HEK293 (cell line): ENCODE data around the gene DENND4B.

Source experiments
- GLI4 ChIP-seq: fragments of 450-650 bp; formaldehyde crosslinking; IDR thresholded peaks from 2 replicates; pipeline ENCODE4 v1.5.1; 2016; ENCODE audit warnings: missing biosample characterization, missing genetic modification characterization
- SETDB1 ChIP-seq: IDR thresholded peaks from one replicate; pipeline ENCODE4 v1.6.1; 2017; ENCODE audit warnings: mild to moderate bottlenecking, low read length, moderate library complexity, mixed read lengths; ENCODE audit not compliant: insufficient read length
- ZBTB20 ChIP-seq: fragments of 450-650 bp; formaldehyde crosslinking; IDR thresholded peaks from 2 replicates; pipeline ENCODE4 v1.5.1; 2016; ENCODE audit warnings: missing biosample characterization, missing genetic modification characterization
- ZFP3 ChIP-seq: fragments of 450-650 bp; formaldehyde crosslinking; IDR thresholded peaks from 2 replicates; pipeline ENCODE4 v1.5.1; 2016; ENCODE audit warnings: low read depth, missing biosample characterization, missing genetic modification characterization
- ZFP69B ChIP-seq: fragments of 450-650 bp; formaldehyde crosslinking; IDR thresholded peaks from 2 replicates; pipeline ENCODE4 v1.5.1; 2016; ENCODE audit warnings: missing biosample characterization, missing genetic modification characterization
- ZNF146 ChIP-seq: fragments of 450-650 bp; formaldehyde crosslinking; IDR thresholded peaks from 2 replicates; pipeline ENCODE4 v1.5.1; 2016; ENCODE audit warnings: missing biosample characterization, missing genetic modification characterization
- ZNF184 ChIP-seq: fragments of 450-650 bp; IDR thresholded peaks from 2 replicates; pipeline ENCODE4 v1.5.1; 2018; ENCODE audit warnings: missing biosample characterization, mild to moderate bottlenecking, missing genetic modification characterization
- ZNF274 ChIP-seq, 2 experiments: fragments of 200-500 bp in 1 of 2; fragments of 450-650 bp in 1 of 2; sonication (Bioruptor generic) in 1 of 2; formaldehyde crosslinking in 1 of 2; IDR thresholded peaks; 2 replicates each; pipeline versions ENCODE4 v1.5.1 to v1.6.1; 2014 to 2016; ENCODE audit warnings: borderline replicate concordance in 1 of 2, inconsistent platforms in 1 of 2, low read length in 1 of 2, missing biosample characterization in 1 of 2, missing genetic modification characterization in 1 of 2
- ZNF292 ChIP-seq: fragments of 450-650 bp; formaldehyde crosslinking; IDR thresholded peaks from 2 replicates; pipeline ENCODE4 v1.5.1; 2016; ENCODE audit warnings: low read depth, missing biosample characterization, missing genetic modification characterization, borderline replicate concordance
- ZNF624 ChIP-seq: fragments of 450-650 bp; formaldehyde crosslinking; IDR thresholded peaks from 2 replicates; pipeline ENCODE4 v1.5.1; 2017; ENCODE audit warnings: missing biosample characterization, missing genetic modification characterization
- ZXDB ChIP-seq: fragments of 450-650 bp; formaldehyde crosslinking; IDR thresholded peaks from 2 replicates; pipeline ENCODE4 v1.5.1; 2016; ENCODE audit warnings: missing biosample characterization, missing genetic modification characterization
- TF ChIP-seq, protein P1 (sequence below): fragments of 450-650 bp; formaldehyde crosslinking; IDR thresholded peaks from 2 replicates; pipeline ENCODE4 v1.5.1; 2017; ENCODE audit warnings: missing biosample characterization, missing genetic modification characterization
- TF ChIP-seq, protein P2 (sequence below): fragments of 450-650 bp; formaldehyde crosslinking; IDR thresholded peaks from 2 replicates; pipeline ENCODE4 v1.5.1; 2016; ENCODE audit warnings: missing biosample characterization, missing genetic modification characterization
- TF ChIP-seq, protein P3 (sequence below): fragments of 450-650 bp; formaldehyde crosslinking; IDR thresholded peaks from 2 replicates; pipeline ENCODE4 v1.5.1; 2016; ENCODE audit warnings: missing biosample characterization, missing genetic modification characterization
- TF ChIP-seq, protein P4 (sequence below): fragments of 450-650 bp; formaldehyde crosslinking; IDR thresholded peaks from 2 replicates; pipeline ENCODE4 v1.5.1; 2016; ENCODE audit warnings: missing biosample characterization, missing genetic modification characterization
- TF ChIP-seq, protein P5 (sequence below): fragments of 450-650 bp; formaldehyde crosslinking; IDR thresholded peaks from 2 replicates; pipeline ENCODE4 v1.5.1; 2016; ENCODE audit warnings: missing biosample characterization, missing genetic modification characterization
- TF ChIP-seq, protein P6 (sequence below): fragments of 450-650 bp; formaldehyde crosslinking; conservative IDR thresholded peaks from 2 replicates; pipeline ENCODE4 v1.5.1; 2016; ENCODE audit warnings: low read depth, missing biosample characterization, missing genetic modification characterization
- TF ChIP-seq, protein P7 (sequence below): IDR thresholded peaks from 2 replicates; pipeline ENCODE4 v1.6.1; 2011; ENCODE audit warnings: mild to moderate bottlenecking, low read depth, low read length, borderline replicate concordance
- TF ChIP-seq, protein P8 (sequence below): fragments of 450-650 bp; IDR thresholded peaks from 2 replicates; pipeline ENCODE4 v1.5.1; 2018; ENCODE audit warnings: missing biosample characterization, mild to moderate bottlenecking, missing genetic modification characterization

Gene DENND4B

DNA sequence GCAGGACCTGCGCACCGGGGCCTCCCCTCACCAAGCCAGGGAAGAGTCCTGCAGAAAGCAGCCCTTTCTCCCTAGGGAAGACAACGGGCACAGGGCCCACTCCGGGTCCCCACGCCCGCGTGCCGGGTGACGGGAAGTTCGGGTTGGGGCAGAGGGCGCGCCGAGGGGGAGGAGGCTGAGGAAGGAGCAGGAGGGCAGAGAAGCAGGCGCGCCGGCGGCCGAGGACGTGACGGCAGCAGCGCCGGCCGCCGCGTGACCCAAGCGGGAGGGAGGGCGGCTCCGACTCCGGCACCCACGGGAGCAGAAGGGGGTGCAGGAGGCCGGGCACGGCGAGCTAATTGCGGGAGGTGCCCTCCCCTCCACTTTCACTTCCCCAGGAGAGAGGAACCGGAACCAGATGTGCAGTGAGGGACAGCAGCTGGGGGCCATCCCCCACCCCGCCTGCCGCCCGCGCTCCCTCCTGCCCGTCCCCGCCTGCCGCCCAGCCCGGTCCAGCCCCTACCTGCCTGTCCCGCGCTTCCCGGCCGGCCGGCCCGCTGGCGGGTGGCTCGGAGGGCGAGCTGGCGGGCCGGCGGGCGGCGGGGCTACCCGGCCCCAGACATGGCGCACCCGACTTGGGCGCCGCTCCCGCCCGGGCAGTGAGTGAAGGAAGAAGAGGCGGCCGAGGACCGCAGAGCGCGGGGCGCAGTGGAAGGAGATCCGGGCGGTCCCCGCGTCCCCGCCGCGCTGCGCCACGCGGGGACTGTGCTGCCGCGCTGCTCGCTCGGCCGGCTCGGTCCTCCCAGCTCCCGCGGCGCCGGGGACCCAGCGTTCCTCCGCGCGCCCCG lies 510 bp downstream of the DENND4B start (continued):
- TF ChIP-seq, protein P1, sequence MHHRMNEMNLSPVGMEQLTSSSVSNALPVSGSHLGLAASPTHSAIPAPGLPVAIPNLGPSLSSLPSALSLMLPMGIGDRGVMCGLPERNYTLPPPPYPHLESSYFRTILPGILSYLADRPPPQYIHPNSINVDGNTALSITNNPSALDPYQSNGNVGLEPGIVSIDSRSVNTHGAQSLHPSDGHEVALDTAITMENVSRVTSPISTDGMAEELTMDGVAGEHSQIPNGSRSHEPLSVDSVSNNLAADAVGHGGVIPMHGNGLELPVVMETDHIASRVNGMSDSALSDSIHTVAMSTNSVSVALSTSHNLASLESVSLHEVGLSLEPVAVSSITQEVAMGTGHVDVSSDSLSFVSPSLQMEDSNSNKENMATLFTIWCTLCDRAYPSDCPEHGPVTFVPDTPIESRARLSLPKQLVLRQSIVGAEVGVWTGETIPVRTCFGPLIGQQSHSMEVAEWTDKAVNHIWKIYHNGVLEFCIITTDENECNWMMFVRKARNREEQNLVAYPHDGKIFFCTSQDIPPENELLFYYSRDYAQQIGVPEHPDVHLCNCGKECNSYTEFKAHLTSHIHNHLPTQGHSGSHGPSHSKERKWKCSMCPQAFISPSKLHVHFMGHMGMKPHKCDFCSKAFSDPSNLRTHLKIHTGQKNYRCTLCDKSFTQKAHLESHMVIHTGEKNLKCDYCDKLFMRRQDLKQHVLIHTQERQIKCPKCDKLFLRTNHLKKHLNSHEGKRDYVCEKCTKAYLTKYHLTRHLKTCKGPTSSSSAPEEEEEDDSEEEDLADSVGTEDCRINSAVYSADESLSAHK, result no peak
- TF ChIP-seq ZNF184 (tag by site-specific recombination) (no peak), SETDB1 (no peak), ZFP69B (tag by site-specific recombination) (no peak; the same call in none of the 2 replicates), ZNF146 (tag by site-specific recombination) (0 out of 2 replicates have a peak, but pooled peaks have one; percentile 5), ZBTB20 (peak; percentile 53; the same call in 1 of the 2 replicates), GLI4 (tag by site-specific recombination) (no peak), ZXDB (tag by site-specific recombination) (peak; percentile 38; the same call in 1 of the 2 replicates), ZNF274 (IDR thresholded peaks at IDR 0.05; ENCODE audit: low read length) (no peak), ZNF274 (tag by site-specific recombination; IDR thresholded peaks at IDR 0.05; ENCODE audit: borderline replicate concordance) (no peak), ZFP3 (tag by site-specific recombination) (no peak), ZNF292 (tag by site-specific recombination) (no peak), ZNF624 (no peak)
- TF ChIP-seq, protein P2, sequence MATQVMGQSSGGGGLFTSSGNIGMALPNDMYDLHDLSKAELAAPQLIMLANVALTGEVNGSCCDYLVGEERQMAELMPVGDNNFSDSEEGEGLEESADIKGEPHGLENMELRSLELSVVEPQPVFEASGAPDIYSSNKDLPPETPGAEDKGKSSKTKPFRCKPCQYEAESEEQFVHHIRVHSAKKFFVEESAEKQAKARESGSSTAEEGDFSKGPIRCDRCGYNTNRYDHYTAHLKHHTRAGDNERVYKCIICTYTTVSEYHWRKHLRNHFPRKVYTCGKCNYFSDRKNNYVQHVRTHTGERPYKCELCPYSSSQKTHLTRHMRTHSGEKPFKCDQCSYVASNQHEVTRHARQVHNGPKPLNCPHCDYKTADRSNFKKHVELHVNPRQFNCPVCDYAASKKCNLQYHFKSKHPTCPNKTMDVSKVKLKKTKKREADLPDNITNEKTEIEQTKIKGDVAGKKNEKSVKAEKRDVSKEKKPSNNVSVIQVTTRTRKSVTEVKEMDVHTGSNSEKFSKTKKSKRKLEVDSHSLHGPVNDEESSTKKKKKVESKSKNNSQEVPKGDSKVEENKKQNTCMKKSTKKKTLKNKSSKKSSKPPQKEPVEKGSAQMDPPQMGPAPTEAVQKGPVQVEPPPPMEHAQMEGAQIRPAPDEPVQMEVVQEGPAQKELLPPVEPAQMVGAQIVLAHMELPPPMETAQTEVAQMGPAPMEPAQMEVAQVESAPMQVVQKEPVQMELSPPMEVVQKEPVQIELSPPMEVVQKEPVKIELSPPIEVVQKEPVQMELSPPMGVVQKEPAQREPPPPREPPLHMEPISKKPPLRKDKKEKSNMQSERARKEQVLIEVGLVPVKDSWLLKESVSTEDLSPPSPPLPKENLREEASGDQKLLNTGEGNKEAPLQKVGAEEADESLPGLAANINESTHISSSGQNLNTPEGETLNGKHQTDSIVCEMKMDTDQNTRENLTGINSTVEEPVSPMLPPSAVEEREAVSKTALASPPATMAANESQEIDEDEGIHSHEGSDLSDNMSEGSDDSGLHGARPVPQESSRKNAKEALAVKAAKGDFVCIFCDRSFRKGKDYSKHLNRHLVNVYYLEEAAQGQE, result no peak
- TF ChIP-seq, protein P3, sequence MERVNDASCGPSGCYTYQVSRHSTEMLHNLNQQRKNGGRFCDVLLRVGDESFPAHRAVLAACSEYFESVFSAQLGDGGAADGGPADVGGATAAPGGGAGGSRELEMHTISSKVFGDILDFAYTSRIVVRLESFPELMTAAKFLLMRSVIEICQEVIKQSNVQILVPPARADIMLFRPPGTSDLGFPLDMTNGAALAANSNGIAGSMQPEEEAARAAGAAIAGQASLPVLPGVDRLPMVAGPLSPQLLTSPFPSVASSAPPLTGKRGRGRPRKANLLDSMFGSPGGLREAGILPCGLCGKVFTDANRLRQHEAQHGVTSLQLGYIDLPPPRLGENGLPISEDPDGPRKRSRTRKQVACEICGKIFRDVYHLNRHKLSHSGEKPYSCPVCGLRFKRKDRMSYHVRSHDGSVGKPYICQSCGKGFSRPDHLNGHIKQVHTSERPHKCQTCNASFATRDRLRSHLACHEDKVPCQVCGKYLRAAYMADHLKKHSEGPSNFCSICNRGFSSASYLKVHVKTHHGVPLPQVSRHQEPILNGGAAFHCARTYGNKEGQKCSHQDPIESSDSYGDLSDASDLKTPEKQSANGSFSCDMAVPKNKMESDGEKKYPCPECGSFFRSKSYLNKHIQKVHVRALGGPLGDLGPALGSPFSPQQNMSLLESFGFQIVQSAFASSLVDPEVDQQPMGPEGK (tag by site-specific recombination), result peak; percentile 80
- TF ChIP-seq, protein P4, sequence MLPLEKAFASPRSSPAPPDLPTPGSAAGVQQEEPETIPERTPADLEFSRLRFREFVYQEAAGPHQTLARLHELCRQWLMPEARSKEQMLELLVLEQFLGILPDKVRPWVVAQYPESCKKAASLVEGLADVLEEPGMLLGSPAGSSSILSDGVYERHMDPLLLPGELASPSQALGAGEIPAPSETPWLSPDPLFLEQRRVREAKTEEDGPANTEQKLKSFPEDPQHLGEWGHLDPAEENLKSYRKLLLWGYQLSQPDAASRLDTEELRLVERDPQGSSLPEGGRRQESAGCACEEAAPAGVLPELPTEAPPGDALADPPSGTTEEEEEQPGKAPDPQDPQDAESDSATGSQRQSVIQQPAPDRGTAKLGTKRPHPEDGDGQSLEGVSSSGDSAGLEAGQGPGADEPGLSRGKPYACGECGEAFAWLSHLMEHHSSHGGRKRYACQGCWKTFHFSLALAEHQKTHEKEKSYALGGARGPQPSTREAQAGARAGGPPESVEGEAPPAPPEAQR, result no peak
- TF ChIP-seq, protein P5, sequence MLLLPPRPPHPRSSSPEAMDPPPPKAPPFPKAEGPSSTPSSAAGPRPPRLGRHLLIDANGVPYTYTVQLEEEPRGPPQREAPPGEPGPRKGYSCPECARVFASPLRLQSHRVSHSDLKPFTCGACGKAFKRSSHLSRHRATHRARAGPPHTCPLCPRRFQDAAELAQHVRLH, result no peak
- TF ChIP-seq, protein P6, sequence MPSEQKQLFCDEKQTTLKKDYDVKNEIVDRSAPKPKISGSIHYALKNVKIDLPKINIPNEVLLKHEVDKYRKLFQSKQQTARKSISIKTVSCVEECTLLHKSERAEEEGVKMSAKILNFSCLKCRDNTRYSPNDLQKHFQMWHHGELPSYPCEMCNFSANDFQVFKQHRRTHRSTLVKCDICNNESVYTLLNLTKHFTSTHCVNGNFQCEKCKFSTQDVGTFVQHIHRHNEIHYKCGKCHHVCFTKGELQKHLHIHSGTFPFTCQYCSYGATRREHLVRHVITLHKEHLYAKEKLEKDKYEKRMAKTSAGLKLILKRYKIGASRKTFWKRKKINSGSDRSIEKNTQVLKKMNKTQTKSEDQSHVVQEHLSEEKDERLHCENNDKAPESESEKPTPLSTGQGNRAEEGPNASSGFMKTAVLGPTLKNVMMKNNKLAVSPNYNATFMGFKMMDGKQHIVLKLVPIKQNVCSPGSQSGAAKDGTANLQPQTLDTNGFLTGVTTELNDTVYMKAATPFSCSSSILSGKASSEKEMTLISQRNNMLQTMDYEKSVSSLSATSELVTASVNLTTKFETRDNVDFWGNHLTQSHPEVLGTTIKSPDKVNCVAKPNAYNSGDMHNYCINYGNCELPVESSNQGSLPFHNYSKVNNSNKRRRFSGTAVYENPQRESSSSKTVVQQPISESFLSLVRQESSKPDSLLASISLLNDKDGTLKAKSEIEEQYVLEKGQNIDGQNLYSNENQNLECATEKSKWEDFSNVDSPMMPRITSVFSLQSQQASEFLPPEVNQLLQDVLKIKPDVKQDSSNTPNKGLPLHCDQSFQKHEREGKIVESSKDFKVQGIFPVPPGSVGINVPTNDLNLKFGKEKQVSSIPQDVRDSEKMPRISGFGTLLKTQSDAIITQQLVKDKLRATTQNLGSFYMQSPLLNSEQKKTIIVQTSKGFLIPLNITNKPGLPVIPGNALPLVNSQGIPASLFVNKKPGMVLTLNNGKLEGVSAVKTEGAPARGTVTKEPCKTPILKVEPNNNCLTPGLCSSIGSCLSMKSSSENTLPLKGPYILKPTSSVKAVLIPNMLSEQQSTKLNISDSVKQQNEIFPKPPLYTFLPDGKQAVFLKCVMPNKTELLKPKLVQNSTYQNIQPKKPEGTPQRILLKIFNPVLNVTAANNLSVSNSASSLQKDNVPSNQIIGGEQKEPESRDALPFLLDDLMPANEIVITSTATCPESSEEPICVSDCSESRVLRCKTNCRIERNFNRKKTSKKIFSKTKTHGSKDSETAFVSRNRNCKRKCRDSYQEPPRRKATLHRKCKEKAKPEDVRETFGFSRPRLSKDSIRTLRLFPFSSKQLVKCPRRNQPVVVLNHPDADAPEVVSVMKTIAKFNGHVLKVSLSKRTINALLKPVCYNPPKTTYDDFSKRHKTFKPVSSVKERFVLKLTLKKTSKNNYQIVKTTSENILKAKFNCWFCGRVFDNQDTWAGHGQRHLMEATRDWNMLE (tag by site-specific recombination), result no peak
- TF ChIP-seq, protein P7, sequence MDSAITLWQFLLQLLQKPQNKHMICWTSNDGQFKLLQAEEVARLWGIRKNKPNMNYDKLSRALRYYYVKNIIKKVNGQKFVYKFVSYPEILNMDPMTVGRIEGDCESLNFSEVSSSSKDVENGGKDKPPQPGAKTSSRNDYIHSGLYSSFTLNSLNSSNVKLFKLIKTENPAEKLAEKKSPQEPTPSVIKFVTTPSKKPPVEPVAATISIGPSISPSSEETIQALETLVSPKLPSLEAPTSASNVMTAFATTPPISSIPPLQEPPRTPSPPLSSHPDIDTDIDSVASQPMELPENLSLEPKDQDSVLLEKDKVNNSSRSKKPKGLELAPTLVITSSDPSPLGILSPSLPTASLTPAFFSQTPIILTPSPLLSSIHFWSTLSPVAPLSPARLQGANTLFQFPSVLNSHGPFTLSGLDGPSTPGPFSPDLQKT, result no peak
- TF ChIP-seq, protein P8, sequence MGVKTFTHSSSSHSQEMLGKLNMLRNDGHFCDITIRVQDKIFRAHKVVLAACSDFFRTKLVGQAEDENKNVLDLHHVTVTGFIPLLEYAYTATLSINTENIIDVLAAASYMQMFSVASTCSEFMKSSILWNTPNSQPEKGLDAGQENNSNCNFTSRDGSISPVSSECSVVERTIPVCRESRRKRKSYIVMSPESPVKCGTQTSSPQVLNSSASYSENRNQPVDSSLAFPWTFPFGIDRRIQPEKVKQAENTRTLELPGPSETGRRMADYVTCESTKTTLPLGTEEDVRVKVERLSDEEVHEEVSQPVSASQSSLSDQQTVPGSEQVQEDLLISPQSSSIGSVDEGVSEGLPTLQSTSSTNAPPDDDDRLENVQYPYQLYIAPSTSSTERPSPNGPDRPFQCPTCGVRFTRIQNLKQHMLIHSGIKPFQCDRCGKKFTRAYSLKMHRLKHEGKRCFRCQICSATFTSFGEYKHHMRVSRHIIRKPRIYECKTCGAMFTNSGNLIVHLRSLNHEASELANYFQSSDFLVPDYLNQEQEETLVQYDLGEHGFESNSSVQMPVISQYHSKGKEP (tag by site-specific recombination), result no peak
